ENCODE measurements around the gene PRDM15. TPM values are rescaled to one million over a fixed set of nuclear protein-coding genes. Genes with fewer than 3 reads are reported as not detected.

Gene PRDM15
- total RNA-seq, 1 experiment from 2014 or later = 9.8 TPM

DNA sequence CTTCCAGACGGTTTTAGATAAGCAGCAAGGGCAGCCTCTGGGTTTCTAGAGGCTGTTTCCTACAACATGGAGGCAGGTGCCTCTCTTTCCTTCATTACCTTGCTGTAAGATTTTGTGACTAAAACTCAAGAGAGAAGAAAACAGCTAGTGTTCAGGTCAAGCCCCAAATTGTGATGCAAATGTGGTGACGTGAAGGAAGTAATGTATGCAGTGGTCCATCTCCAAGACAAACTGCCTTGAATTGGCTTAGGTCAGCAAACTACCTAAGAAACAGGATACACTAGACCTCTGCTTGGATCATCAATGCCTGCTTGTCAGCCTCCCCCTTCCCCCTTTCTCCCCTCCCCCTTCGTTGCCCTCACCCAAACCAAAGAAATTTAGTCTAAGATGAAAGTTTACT is 83.4 kb downstream of the PRDM15 start:
- no peak for ATAC-seq
- Histone ChIP-seq H3K36me3 (ENCODE audit: control insufficient read depth in 1 of 2, insufficient read depth in 2 of 2, low read length in 2 of 2) (no peaks in the 10 kb centered on the region; a peak in 1 of 4 replicates), H3K9ac (ENCODE audit: low read length) (no peak overlapping the region), H2AFZ (ENCODE audit: low read depth, low read length, poor library complexity, severe bottlenecking) (no peak overlapping the region), H3K4me1 (ENCODE audit: control insufficient read depth in 1 of 2, insufficient read depth in 2 of 2, low read length in 2 of 2) (no peaks in the 10 kb centered on the region), H3K4me2 (ENCODE audit: low read length) (no peak overlapping the region), H3K4me3 (replicated peaks in 1 of 2; ENCODE audit: low read depth in 1 of 2, low read length in 2 of 2) (no peak overlapping the region), H3K9me3 (ENCODE audit: control insufficient read depth in 1 of 2, insufficient read depth in 1 of 2, low read depth in 1 of 2, low read length in 2 of 2) (peaks cover 10 to 11% of the 10 kb centered on the region in 2 experiments; a peak in 2 of 4 replicates), H4K20me1 (ENCODE audit: insufficient read depth) (no peaks in the 10 kb centered on the region), H3K27ac (ENCODE audit: low read depth, low read length) (no peak overlapping the region), H3K9me2 (ENCODE audit: insufficient read depth) (no peaks in the 10 kb centered on the region), H3K27me3 (ENCODE audit: insufficient read depth, low read length) (no peaks in the 10 kb centered on the region), H3K79me2 (ENCODE audit: insufficient read depth, low read length) (no peaks in the 10 kb centered on the region)
- no peak for DNase-seq (ENCODE audit: low read depth, low spot score)
- ChIA-PET RAD21 (ENCODE audit: low non-redundant PET in 1 of 2, low total read pairs in 2 of 2, uncharacterized antibody in 2 of 2, unreplicated experiment in 2 of 2) (no interaction called here), POLR2A (interaction anchor here (0.6 kb wide), 1 partner anchor 600 kb away, joined by 3 read pairs; no protein-coding TSS in a partner anchor), CTCF (no interaction called here)
- intact Hi-C loops (cut with micrococcal nuclease) = no loop called here
- TF ChIP-seq, protein P1, sequence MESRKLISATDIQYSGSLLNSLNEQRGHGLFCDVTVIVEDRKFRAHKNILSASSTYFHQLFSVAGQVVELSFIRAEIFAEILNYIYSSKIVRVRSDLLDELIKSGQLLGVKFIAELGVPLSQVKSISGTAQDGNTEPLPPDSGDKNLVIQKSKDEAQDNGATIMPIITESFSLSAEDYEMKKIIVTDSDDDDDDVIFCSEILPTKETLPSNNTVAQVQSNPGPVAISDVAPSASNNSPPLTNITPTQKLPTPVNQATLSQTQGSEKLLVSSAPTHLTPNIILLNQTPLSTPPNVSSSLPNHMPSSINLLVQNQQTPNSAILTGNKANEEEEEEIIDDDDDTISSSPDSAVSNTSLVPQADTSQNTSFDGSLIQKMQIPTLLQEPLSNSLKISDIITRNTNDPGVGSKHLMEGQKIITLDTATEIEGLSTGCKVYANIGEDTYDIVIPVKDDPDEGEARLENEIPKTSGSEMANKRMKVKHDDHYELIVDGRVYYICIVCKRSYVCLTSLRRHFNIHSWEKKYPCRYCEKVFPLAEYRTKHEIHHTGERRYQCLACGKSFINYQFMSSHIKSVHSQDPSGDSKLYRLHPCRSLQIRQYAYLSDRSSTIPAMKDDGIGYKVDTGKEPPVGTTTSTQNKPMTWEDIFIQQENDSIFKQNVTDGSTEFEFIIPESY (IDR thresholded peaks at IDR 0.05; ENCODE audit: extremely low read depth, insufficient replicate concordance, low read length) = no peak
- BruUV-seq (replicated peaks) = no TSS peak

GRCh38 chr21:41794600-41794999 is 84.5 kb downstream of the PRDM15 start:
- TF ChIP-seq TCF7L2 (IDR thresholded peaks at IDR 0.05; ENCODE audit: borderline replicate concordance, extremely low read depth, insufficient read depth, insufficient read length) = no peak
- no peak for TF ChIP-seq CEBPB (IDR thresholded peaks at IDR 0.05; ENCODE audit: low read depth)
- TF ChIP-seq CTCF (IDR thresholded peaks at IDR 0.05 in 2 of 3, conservative IDR thresholded peaks at IDR 0.05 in 1 of 3; ENCODE audit: borderline replicate concordance in 1 of 3, insufficient read depth in 1 of 3, low read depth in 2 of 3, low read length in 2 of 3) = no peak
- TF ChIP-seq, protein P2, sequence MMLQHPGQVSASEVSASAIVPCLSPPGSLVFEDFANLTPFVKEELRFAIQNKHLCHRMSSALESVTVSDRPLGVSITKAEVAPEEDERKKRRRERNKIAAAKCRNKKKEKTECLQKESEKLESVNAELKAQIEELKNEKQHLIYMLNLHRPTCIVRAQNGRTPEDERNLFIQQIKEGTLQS (IDR thresholded peaks at IDR 0.05) = no peak
- no peak for TF ChIP-seq EZH2phosphoT487 (IDR thresholded peaks at IDR 0.05; ENCODE audit: borderline replicate concordance)
- no peak for TF ChIP-seq ZFX (IDR thresholded peaks at IDR 0.05)
- TF ChIP-seq JUND (IDR thresholded peaks at IDR 0.05) = no peak
- H3K9me3 ChIP-seq (ENCODE audit: control insufficient read depth in 1 of 2, insufficient read depth in 1 of 2, low read depth in 1 of 2, low read length in 2 of 2) = peaks cover 10 to 11% of the 10 kb centered on the region in 2 experiments; a peak in 2 of 4 replicates
- H3K4me2 ChIP-seq (ENCODE audit: low read length) = no peak overlapping the region
- CTCF ChIA-PET = no interaction called here
- no peaks in the 10 kb centered on the region for H3K9me2 ChIP-seq (ENCODE audit: insufficient read depth)
- H3K4me3 ChIP-seq (replicated peaks in 1 of 2; ENCODE audit: low read depth in 1 of 2, low read length in 2 of 2) = no peak overlapping the region
- BruUV-seq (replicated peaks) = no TSS peak
- RAD21 ChIA-PET (ENCODE audit: low non-redundant PET in 1 of 2, low total read pairs in 2 of 2, uncharacterized antibody in 2 of 2, unreplicated experiment in 2 of 2) = no interaction called here
- no peak for DNase-seq (ENCODE audit: low read depth, low spot score)
- no peak overlapping the region for H3K27ac ChIP-seq (ENCODE audit: low read depth, low read length)
- intact Hi-C loops (cut with micrococcal nuclease) = no loop called here
- POLR2A ChIA-PET = no interaction called here
- H3K27me3 ChIP-seq (ENCODE audit: insufficient read depth, low read length) = no peaks in the 10 kb centered on the region
- no peaks in the 10 kb centered on the region for H4K20me1 ChIP-seq (ENCODE audit: insufficient read depth)
- no peaks in the 10 kb centered on the region for H3K4me1 ChIP-seq (ENCODE audit: control insufficient read depth in 1 of 2, insufficient read depth in 2 of 2, low read length in 2 of 2)
- no peaks in the 10 kb centered on the region; a peak in 1 of 4 replicates for H3K36me3 ChIP-seq (ENCODE audit: control insufficient read depth in 1 of 2, insufficient read depth in 2 of 2, low read length in 2 of 2)
- no peaks in the 10 kb centered on the region for H3K79me2 ChIP-seq (ENCODE audit: insufficient read depth, low read length)
- H3K9ac ChIP-seq (ENCODE audit: low read length) = no peak overlapping the region
- ATAC-seq = no peak
- no peak overlapping the region for H2AFZ ChIP-seq (ENCODE audit: low read depth, low read length, poor library complexity, severe bottlenecking)
